Measurements from ENCODE around the gene KRTAP5-4.

Gene KRTAP5-4

DNA sequence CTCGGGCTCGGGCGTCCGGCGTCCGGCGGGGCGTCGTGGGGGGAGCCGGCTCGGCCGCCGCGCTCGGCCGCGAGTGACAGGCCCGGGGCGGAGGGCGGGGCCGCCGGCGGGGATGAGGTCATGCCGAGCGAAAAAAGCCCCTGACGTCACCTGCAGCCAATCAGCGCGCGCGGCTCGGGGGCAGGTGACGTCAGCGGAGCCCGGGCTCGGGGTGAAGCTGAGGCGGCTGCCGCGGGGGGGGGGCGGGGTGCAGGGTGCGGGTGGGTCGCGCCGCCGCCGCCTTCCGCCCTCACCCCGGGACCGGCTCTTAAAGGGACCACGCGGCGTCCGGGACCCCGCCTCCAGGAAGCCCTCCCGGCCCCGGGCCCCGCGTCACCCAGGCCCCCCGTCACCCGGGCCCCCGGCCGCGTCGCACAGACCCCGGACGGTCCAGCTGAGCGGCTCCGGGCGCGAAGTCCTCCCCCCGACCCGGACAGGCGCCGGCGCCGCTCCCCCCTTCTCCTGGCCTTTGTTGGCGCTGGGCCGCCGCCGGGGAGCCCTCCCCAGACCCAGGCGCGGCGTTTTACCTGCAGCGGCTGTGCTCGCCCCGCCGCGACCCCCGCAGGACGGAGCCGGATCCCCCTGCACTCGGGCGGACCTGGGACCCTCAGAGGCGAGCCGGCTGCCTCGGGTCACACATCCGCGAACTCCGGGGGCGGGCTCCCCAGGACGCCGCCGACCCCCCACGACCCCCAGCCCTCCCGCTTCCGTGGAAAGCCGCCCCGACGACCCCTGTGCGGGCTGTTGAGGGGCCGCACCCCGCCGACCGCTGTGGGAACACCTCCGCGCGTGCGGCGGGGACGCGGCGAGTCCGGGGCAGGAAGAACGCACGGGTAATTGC lies 49.5 kb downstream of the KRTAP5-4 start, which contains the start of gene DUSP8:
Gene DUSP8, minus strand, starts transcription at position 75 of the 880 bp plus-strand sequence. CDS start 6,445 bp downstream, outside the sequence.
- DNase-seq (ENCODE audit: low read depth, low spot score): peak; percentile 81

DNA sequence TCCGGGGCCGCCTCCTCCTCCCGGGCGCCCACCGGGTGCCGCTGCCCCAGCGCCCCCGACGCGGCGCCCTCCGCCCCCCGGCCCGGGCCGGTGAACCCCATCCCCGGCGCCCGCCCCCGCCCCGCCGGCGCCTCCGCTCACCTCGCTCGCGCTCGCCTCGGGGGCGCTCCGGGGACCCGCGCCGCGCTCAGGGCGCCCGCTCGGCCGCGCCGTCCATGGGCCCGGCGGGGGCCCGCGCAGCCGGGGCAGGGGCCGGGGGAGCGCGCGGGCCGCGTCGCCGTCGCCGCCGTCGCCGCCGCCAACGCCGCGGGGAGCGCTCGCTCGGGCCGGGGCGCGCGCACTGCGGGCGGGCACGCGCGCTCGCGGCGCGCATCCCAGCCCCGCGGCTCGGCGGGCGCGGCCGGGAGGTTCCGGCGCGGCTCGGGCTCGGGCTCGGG lies 50.2 kb downstream of the KRTAP5-4 start:
- no peak for DNase-seq (ENCODE audit: low read depth, low spot score)

All from activated CD4-positive, CD25-positive, alpha-beta regulatory T cell treated with anti-CD3 and anti-CD28 coated beads, Interleukin-2, amount 50 U/mL, for 16 hours (primary cell).